Fibroblast of skin of abdomen (primary cell): ENCODE results near the gene EXD3.
A peak's percentile ranks its signal among the peaks of the same experiment; 100 is the strongest.

Experiments
- DNase-seq: peaks from one replicate; pipeline ENCODE4 v3.0.0-alpha.2; 2013

Gene EXD3

GRCh38 chr9:137446851-137447471, 24.0 kb upstream of the EXD3 start:
- peak; percentile 31 for DNase-seq

GRCh38 chr9:137445930-137446431, 23.0 kb upstream of the EXD3 start:
- no peak for DNase-seq

- DNase-seq: peak; percentile 77
These were observed 22.4 kb upstream of the EXD3 start for GRCh38 chr9:137445275-137445807.

GRCh38 chr9:137444106-137444790, 21.3 kb upstream of the EXD3 start:
- DNase-seq: no peak

GRCh38 chr9:137441935-137442321, 19.0 kb upstream of the EXD3 start:
- no peak for DNase-seq

- DNase-seq: no peak
These were observed 18.4 kb upstream of the EXD3 start, which contains the start of gene ENTPD8 for GRCh38 chr9:137441289-137441934. Gene ENTPD8 (minus strand): TSS chr9:137441357. CDS start chr9:137438285, 3,072 bp downstream.

GRCh38 chr9:137439158-137439714, 16.3 kb upstream of the EXD3 start:
- no peak for DNase-seq

GRCh38 chr9:137438591-137439157, 15.7 kb upstream of the EXD3 start:
- DNase-seq: no peak

GRCh38 chr9:137437691-137438590, 15.0 kb upstream of the EXD3 start:
- no peak for DNase-seq

GRCh38 chr9:137436761-137437600, 14.0 kb upstream of the EXD3 start:
- DNase-seq: no peak

GRCh38 chr9:137435980-137436760, 13.2 kb upstream of the EXD3 start:
- no peak for DNase-seq

- DNase-seq: no peak
These were observed 12.5 kb upstream of the EXD3 start for GRCh38 chr9:137435381-137435891.

GRCh38 chr9:137434498-137435380, 11.8 kb upstream of the EXD3 start:
- no peak for DNase-seq

GRCh38 chr9:137433916-137434431, 11.0 kb upstream of the EXD3 start:
- DNase-seq: no peak

- no peak for DNase-seq
These were observed 10.5 kb upstream of the EXD3 start for GRCh38 chr9:137433349-137433915.

GRCh38 chr9:137432687-137433348, 9.9 kb upstream of the EXD3 start:
- DNase-seq: no peak

- DNase-seq: no peak
These were observed 8.5 kb upstream of the EXD3 start for GRCh38 chr9:137431416-137431931.
